Stimulated activated CD8-positive, alpha-beta memory T cell treated with anti-CD3 and anti-CD28 coated beads, Interleukin-2, amount 100 ng/mL, for 48 hours (primary cell): ENCODE data around the gene TCEA2.

Source experiments
- DNase-seq, 2 donors: peaks; one replicate each; pipeline ENCODE4 v3.0.0-alpha.2; 2020; ENCODE audit warnings: low read depth in 2 of 2

The TCEA2 gene

GRCh38 chr20:64093013-64093503 lies 30.1 kb downstream of the TCEA2 start:
- no peak for DNase-seq

DNA sequence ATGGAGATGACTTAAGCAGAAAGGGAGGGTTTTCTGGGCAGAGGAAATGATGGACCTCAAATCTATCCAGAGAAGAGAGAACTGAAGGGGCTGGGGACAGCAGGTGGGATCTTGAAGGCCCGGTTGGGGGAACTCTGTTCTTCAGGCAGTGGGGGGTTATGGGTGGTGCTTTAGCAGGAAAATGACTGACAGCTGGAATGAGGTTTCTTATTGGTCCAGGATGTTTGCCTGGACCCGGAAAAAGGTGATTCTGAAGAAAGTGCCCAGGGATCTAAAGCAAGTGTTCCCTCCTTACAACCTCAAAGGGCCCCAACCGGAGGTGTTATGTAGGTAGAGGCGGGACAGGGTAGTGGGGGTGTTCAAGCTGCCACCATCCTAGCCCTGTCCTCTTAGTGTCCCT lies 32.5 kb downstream of the TCEA2 start:
- no peak for DNase-seq

- no peak for DNase-seq
These were observed 32.9 kb downstream of the TCEA2 start for GRCh38 chr20:64095927-64096326.

DNA sequence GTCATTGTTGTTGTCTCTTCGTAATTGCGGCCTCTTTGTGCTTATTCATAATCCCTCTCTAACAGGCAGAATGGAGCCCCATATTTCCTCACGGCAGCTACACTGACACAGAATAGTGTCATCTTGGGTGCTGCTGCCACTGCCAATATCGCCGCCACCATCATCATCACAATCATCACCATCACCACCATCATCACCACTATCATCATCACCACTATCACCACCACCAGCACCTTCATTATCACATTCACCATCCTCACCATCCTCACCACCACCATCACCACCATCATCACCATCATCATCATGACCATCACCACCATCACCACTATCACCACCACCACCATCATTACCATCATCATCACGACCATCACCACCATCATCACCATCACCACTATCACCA lies 33.5 kb downstream of the TCEA2 start:
- DNase-seq, result no peak

DNA sequence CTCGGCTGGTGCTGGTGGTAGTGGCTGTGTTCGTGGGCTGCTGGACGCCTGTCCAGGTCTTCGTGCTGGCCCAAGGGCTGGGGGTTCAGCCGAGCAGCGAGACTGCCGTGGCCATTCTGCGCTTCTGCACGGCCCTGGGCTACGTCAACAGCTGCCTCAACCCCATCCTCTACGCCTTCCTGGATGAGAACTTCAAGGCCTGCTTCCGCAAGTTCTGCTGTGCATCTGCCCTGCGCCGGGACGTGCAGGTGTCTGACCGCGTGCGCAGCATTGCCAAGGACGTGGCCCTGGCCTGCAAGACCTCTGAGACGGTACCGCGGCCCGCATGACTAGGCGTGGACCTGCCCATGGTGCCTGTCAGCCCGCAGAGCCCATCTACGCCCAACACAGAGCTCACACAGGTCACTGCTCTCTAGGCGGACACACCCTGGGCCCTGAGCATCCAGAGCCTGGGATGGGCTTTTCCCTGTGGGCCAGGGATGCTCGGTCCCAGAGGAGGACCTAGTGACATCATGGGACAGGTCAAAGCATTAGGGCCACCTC lies 35.5 kb downstream of the TCEA2 start:
- no peak for DNase-seq

- DNase-seq, result no peak
These were observed 36.2 kb downstream of the TCEA2 start for GRCh38 chr20:64099086-64099786.

GRCh38 chr20:64099880-64100565 lies 37.0 kb downstream of the TCEA2 start:
- DNase-seq, result no peak

DNA sequence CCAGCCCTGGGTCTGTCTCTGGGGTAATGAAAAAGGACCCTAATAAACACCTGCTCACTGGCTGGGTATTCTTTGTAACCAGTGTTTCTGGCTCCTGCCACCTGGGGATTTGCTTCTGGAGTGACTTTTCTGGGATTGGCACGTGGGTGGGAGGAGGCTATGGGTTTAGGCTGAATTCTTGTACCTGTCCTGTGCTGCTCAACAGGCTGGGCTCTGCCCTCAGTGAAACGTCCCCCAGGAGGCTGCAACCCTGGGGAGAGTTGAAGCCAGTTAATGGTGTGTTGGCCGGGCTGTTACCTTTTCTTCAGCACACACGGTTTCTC lies 37.5 kb downstream of the TCEA2 start:
- no peak for DNase-seq

GRCh38 chr20:64100946-64101688 lies 38.1 kb downstream of the TCEA2 start:
- DNase-seq, result no peak

DNA sequence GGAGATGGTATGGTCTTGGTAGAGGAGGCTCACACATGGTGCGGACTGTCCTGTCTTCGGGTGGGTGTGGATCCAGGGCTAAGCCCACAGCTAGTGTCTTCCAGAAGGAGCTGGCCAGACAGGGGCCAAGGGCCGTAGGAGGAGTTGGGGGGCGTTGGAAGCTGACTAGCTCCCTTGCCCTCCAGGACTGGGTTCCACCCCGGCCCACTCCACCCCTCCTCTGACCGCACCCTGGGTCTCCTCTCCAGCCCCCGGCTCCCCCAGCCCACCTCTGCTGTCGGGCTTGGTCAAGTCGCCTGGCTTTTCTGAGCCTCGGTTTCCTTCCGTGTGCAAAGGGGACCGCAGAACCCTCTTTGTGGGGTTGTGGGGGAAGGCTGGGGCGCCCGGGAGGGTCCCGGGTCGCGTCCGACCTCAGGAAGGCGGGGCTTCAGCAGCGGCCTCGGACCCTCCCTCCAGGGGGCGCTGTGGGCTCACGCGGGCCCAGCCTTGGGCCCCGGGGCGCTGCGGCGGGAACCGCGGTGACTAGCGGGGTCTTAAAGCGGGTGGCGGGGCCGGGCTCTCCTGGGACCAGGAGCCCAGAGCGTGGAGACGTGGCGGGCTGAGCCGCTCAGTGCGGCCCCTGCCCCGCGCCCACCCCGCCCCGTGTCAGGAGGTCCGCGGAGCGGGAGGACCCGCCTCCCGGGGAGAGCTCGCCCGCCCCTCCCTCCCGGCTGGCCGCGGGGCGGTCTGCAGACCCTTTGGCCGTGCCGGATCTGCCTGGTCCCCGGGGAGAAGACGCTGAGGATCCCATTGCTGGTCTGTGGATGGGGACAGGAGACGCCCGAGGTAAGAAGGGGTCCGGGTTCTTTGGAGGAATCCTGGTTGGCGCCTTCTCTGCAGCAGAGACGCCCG lies 39.0 kb downstream of the TCEA2 start:
- peak; percentile 62 to 63 for DNase-seq

DNA sequence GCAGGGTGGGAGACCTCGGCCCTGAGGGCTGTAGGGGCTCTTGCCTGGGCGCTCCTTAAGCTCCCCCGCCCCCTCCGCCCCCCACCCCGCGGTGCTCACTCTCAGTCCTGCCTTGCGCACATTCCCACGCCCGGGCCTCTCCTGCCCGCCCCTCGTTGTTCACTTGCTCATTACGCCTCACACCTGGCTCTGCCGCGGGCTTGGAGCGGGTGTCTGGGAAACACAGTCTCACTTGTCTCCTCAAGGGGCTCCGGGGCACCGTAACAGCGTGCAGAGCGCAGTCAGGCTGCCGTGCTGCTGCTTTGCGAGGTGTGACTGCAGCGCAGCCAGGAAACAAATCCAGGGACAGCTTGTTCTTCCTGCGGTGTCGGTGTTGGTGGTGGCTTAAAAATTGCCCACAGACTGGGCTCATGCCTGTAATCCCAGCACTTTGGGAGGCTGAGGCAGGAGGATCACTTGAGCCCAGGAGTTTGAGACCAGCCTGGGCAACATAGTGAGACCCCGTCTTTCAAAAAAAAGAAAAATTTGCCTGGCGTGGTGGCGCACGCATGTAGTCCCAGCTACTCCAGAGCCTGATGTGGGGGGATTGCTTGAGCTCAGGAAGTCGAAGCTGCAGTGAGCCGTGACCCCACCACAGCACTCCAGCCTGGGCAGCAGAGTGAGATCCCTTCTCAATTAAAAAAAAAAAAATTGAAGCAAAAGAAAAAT lies 39.8 kb downstream of the TCEA2 start:
- no peak for DNase-seq

DNA sequence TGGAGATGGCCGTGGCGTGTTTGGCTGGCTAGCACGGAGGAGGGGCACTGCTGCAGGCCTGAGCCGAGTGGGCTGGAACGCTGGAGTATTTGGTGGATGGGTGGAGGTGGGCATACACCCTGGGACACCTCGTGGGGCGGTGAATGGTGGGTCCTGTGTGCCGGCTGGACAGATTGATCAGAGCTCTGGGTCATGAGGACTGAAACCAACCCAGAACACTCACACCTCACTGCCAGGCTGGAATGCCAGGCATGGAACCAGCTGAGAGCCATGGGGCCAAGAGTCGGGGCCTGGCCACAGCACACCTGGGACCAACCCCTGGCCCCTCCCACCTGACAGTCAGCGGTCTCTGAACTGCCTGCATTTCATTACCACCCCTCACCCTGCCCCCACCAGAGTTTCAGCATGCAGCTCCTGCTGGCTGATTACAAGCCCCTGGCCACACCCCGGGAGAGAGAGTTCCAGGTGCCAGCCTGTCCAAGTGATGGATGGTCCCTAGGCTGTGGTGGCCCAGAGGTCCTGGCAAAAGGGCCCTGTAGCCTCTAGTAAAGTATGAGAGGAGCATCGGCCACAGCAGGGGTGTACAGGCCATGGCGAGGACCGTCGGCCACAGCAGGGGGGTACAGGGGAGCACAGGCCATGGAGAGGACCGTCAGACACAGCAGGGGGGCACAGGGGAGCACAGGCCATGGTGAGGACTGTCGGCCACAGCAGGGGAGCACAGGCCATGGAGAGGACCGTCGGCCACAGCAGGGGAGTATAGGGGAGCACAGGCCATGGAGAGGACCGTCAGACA lies 41.1 kb downstream of the TCEA2 start:
- no peak for DNase-seq

- DNase-seq, result no peak
These were observed 41.9 kb downstream of the TCEA2 start for GRCh38 chr20:64104667-64105451.

DNA sequence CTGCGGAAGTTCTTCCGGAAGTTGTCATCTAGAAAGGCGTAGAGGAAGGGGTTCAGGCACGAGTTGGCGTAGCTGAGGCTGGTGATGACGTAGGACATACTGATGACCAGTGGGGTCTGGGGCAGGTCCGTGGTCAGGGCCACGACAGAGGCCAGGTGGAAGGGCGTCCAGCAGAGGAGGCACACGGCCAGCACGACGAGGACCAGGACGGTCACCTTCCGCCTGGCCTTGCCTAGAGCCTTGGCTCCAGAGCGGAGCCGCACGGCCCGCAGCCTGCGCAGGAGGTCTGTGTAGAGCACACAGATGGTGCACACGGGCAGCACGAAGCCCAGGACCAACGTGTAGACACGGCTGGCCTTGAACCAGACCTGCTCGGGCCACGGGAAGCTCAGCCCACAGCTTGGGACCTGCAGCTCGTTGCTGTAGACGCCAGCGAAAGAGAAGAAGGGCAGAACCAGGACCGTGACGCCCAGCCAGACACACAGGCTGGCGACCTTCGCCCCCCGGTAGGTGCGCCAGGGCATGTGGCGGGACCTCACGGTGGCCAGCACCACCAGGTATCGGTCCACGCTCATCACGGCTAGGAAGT lies 42.9 kb downstream of the TCEA2 start:
- DNase-seq, result no peak

- DNase-seq, result no peak
These were observed 43.5 kb downstream of the TCEA2 start for GRCh38 chr20:64106435-64106961.

- DNase-seq, result no peak
These were observed 44.2 kb downstream of the TCEA2 start, which contains the start of gene NPBWR2 for GRCh38 chr20:64106981-64107735. Gene NPBWR2 (minus strand): TSS chr20:64107565. CDS start chr20:64106831, 734 bp downstream.

GRCh38 chr20:64107736-64108457 lies 44.9 kb downstream of the TCEA2 start:
- DNase-seq, result no peak
